Lower leg skin (tissue), 4 donors: ENCODE data around the gene NACC2. TPM values are rescaled to one million over a fixed set of nuclear protein-coding genes. Genes with fewer than 3 reads are reported as not detected.

Experiments used
- DNase-seq, 2 donors: peaks; one replicate each; pipeline ENCODE4 v3.0.0-alpha.2; 2019; ENCODE audit warnings: low spot score in 2 of 2
- H3K4me3 ChIP-seq: fragments of 200-600 bp; sonication (generic); 2 replicates; pipeline ENCODE4 v1.5.1; 2017; ENCODE audit warnings: mild to moderate bottlenecking, low read depth; ENCODE audit not compliant: poor library complexity, severe bottlenecking
- CTCF ChIP-seq, 3 donors: fragments of 450-650 bp; IDR thresholded peaks; one replicate each; pipeline ENCODE4 v1.5.1; 2016; ENCODE audit warnings: antibody characterized with exemption in 3 of 3, mild to moderate bottlenecking in 3 of 3, moderate library complexity in 2 of 3
- POLR2A ChIP-seq, 2 donors: fragments of 450-650 bp; IDR thresholded peaks; one replicate each; pipeline ENCODE4 v1.6.1; 2016 to 2017; ENCODE audit warnings: antibody characterized with exemption in 2 of 2, mild to moderate bottlenecking in 1 of 2, moderate library complexity in 1 of 2
- WGBS, 2 donors: methylation state at CpG; one replicate each; pipeline ENCODE4 v1.1.5; 2018; 5-methylcytosine and 5-hydroxymethylcytosine counted together
- intact Hi-C: fragments of 100-400 bp; cut with DNase I; formaldehyde crosslinking; loops from one replicate; pipeline ENCODE4 v1.15.0; 2023; ENCODE audit warnings: low total_unique reads
- total RNA-seq, 4 donors: library from RNA; depleted of rRNA; stranded (reverse); fragments of >200 nt; gene quantifications; one replicate each; pipeline ENCODE4 v1.1.0, GENCODE V29; 2016

The NACC2 gene
- total RNA-seq, 4 donors from 2014 or later, result 9.1 to 17.3 (median 13.4) TPM

- intact Hi-C loops, result no loop called here
- no peak for TF ChIP-seq POLR2A (IDR thresholded peaks at IDR 0.05)
- TF ChIP-seq CTCF (IDR thresholded peaks at IDR 0.05), result no peak
- no peak for DNase-seq
- H3K4me3 ChIP-seq, result no peak overlapping the region
- 46 to 60% methylated on average over 27 to 30 of the region's 31 CpGs for WGBS, 2 donors
Measured at GRCh38 chr9:136131629-136132511, 36.8 kb upstream of the NACC2 start.

GRCh38 chr9:136129176-136129575 is 34.1 kb upstream of the NACC2 start:
- no peak for DNase-seq
- H3K4me3 ChIP-seq, result no peak overlapping the region
- no peak for TF ChIP-seq CTCF (IDR thresholded peaks at IDR 0.05)
- no peak for TF ChIP-seq POLR2A (IDR thresholded peaks at IDR 0.05)
- WGBS, 2 donors, result 51 to 65% methylated on average over 16 to 17 of the region's 17 CpGs
- intact Hi-C loops, result no loop called here

GRCh38 chr9:136128436-136128835 is 33.3 kb upstream of the NACC2 start:
- intact Hi-C loops, result no loop called here
- H3K4me3 ChIP-seq, result no peak overlapping the region
- no peak for TF ChIP-seq POLR2A (IDR thresholded peaks at IDR 0.05)
- no peak for TF ChIP-seq CTCF (IDR thresholded peaks at IDR 0.05)
- DNase-seq, result no peak
- WGBS, 2 donors, result 78 to 79% methylated on average over 17 of the region's 17 CpGs

- DNase-seq, result no peak
- H3K4me3 ChIP-seq, result no peak overlapping the region
- TF ChIP-seq POLR2A (IDR thresholded peaks at IDR 0.05), result no peak
- intact Hi-C loops, result no loop called here
- WGBS, 2 donors, result 80 to 85% methylated on average over 12 to 18 of the region's 18 CpGs
Measured at GRCh38 chr9:136127313-136127712, 32.2 kb upstream of the NACC2 start.

- no peak for TF ChIP-seq POLR2A (IDR thresholded peaks at IDR 0.05)
- no peak for TF ChIP-seq CTCF (IDR thresholded peaks at IDR 0.05)
- no peak overlapping the region for H3K4me3 ChIP-seq
- 87 to 91% methylated on average over 2 of the region's 2 CpGs for WGBS, 2 donors
- no peak for DNase-seq
- intact Hi-C loops, result no loop called here
Measured at GRCh38 chr9:136124976-136125692, 30.0 kb upstream of the NACC2 start.
